OCI-LY7 (cell line): Measurements from ENCODE around the gene CECR2. TPM values are rescaled to one million over a fixed set of nuclear protein-coding genes. Genes with fewer than 3 reads are reported as not detected.

Source experiments
- BruUV-seq: library from RNA; stranded (reverse); fragments of 400-500 nt; replicated peaks from 2 replicates; lab custom pipeline; 2021; lab: Mats Ljungman, UMichigan
- CTCF ChIA-PET: fragments of 300-600 bp; sonication (Branson Sonifier 250); formaldehyde crosslinking; loops from one replicate; lab custom pipeline; 2022; ENCODE audit warnings: antibody characterized with exemption; ENCODE audit not compliant: unreplicated experiment; lab: Charles Lee
- POLR2A ChIA-PET: fragments of 300-600 bp; sonication (Branson Sonifier 250); formaldehyde crosslinking; loops from one replicate; lab custom pipeline; 2022; ENCODE audit warnings: antibody characterized with exemption; lab: Charles Lee
- DNase-seq: peaks from one replicate; pipeline ENCODE4 v3.0.0-alpha.2; 2015; ENCODE audit warnings: low spot score
- H2AFZ ChIP-seq: fragments of 200-600 bp; sonication (generic), shearing (Covaris generic); 2 replicates; pipeline ENCODE4 v1.6.1; 2014; ENCODE audit warnings: mild to moderate bottlenecking, antibody characterized with exemption, low read length, moderate library complexity
- H3K27ac ChIP-seq: fragments of 200-600 bp; sonication (generic); 2 replicates; pipeline ENCODE4 v1.5.1; 2014; ENCODE audit warnings: mixed run types, low read depth, mild to moderate bottlenecking, moderate library complexity, low read length, inconsistent platforms; ENCODE audit not compliant: poor library complexity, severe bottlenecking
- H3K36me3 ChIP-seq: fragments of 200-600 bp; sonication (generic); 2 replicates; pipeline ENCODE4 v1.6.1; 2014; ENCODE audit warnings: mild to moderate bottlenecking, antibody characterized with exemption, low read length, moderate library complexity, mixed read lengths; ENCODE audit not compliant: insufficient read depth
- H3K4me1 ChIP-seq: fragments of 200-600 bp; sonication (generic); 2 replicates; pipeline ENCODE4 v1.5.1; 2014; ENCODE audit warnings: mild to moderate bottlenecking, low read length; ENCODE audit not compliant: insufficient read depth, poor library complexity, severe bottlenecking
- H3K4me2 ChIP-seq: fragments of 200-600 bp; sonication (generic); 2 replicates; pipeline ENCODE4 v1.6.1; 2014; ENCODE audit warnings: mild to moderate bottlenecking, low read length
- H3K4me3 ChIP-seq: fragments of 200-600 bp; sonication (generic); 2 replicates; pipeline ENCODE4 v1.5.1; 2014; ENCODE audit warnings: mild to moderate bottlenecking, low read depth, low read length; ENCODE audit not compliant: poor library complexity, severe bottlenecking
- H3K79me2 ChIP-seq: fragments of 200-600 bp; sonication (generic); 2 replicates; pipeline ENCODE4 v1.6.1; 2016; ENCODE audit warnings: low read depth, mild to moderate bottlenecking, low read length, moderate library complexity, mixed read lengths; ENCODE audit not compliant: insufficient read depth
- H3K9me2 ChIP-seq: fragments of 200-600 bp; sonication (generic); 2 replicates; pipeline ENCODE4 v1.6.1; 2016; ENCODE audit warnings: mild to moderate bottlenecking, low read length, mixed read lengths; ENCODE audit not compliant: insufficient read depth
- H3K9me3 ChIP-seq: fragments of 200-600 bp; sonication (generic); 2 replicates; pipeline ENCODE4 v1.6.1; 2014; ENCODE audit warnings: mild to moderate bottlenecking, mixed run types, low read length, mixed read lengths
- H4K20me1 ChIP-seq: fragments of 200-600 bp; sonication (generic); 2 replicates; pipeline ENCODE4 v1.6.1; 2014; ENCODE audit warnings: mild to moderate bottlenecking, antibody characterized with exemption, low read length, moderate library complexity, mixed read lengths; ENCODE audit not compliant: insufficient read depth
- CTCF ChIP-seq: fragments of 200-600 bp; sonication (generic); conservative IDR thresholded peaks from 2 replicates; pipeline ENCODE4 v1.5.1; 2014; ENCODE audit warnings: mild to moderate bottlenecking, antibody characterized with exemption, low read length, moderate library complexity, mixed read lengths
- EZH2phosphoT487 ChIP-seq: fragments of 200-600 bp; sonication (generic); IDR thresholded peaks from 2 replicates; pipeline ENCODE4 v1.6.1; 2018; ENCODE audit warnings: low read depth, borderline replicate concordance, mild to moderate bottlenecking, mixed run types, antibody characterized with exemption, low read length, moderate library complexity, mixed read lengths
- intact Hi-C: fragments of 100-400 bp; cut with micrococcal nuclease; formaldehyde crosslinking; loops from one replicate; pipeline ENCODE4 v1.10.0; 2022; ENCODE audit not compliant: unreplicated experiment
- total RNA-seq, 2 experiments: library from RNA; depleted of rRNA in 1 of 2; stranded (reverse); fragments of >200 nt in 1 of 2; shearing (Covaris generic) in 1 of 2; gene quantifications; 2 replicates each; pipeline ENCODE4 v1.2.3, GENCODE V29; 2014 to 2022

CECR2 gene
- total RNA-seq, 2 experiments from 2014 or later, result 0.09 to 0.53 TPM

DNA sequence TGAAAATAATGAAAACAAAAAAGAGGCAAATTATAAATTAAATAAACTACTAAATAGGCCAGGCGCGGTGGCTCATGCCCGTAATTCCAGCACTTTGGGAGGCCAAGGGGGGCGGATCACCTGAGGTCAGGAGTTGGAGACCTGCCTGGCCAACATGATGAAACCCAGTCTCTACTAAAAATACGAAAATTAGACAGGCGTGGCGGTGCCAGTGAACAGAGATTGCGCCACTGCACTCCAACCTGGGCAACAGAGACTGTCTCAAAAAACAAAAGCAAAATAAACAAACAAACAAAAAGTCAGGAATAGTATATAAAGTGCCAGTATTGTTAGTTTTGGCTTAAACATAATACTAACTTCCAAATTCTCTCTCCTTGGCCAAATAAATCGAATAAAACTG, 37.6 kb upstream of the CECR2 start:
- H3K4me3 ChIP-seq, result no peak overlapping the region
- DNase-seq, result no peak
- no peaks in the 10 kb centered on the region for H3K9me2 ChIP-seq
- no peak for TF ChIP-seq EZH2phosphoT487
- TF ChIP-seq CTCF, result no peak
- H3K36me3 ChIP-seq, result no peaks in the 10 kb centered on the region
- no peak overlapping the region for H3K27ac ChIP-seq
- H4K20me1 ChIP-seq, result no peaks in the 10 kb centered on the region
- H3K79me2 ChIP-seq, result no peaks in the 10 kb centered on the region
- POLR2A ChIA-PET, result interaction anchor here (0.7 kb wide), 1 partner anchor 26 kb away, joined by 3 read pairs; no protein-coding TSS in a partner anchor
- peaks cover 7% of the 10 kb centered on the region for H3K4me1 ChIP-seq
- no peak overlapping the region for H2AFZ ChIP-seq
- CTCF ChIA-PET, result no interaction called here
- intact Hi-C loops, result no loop called here
- no peak overlapping the region for H3K4me2 ChIP-seq
- BruUV-seq, result no TSS peak
- no peaks in the 10 kb centered on the region for H3K9me3 ChIP-seq

DNA sequence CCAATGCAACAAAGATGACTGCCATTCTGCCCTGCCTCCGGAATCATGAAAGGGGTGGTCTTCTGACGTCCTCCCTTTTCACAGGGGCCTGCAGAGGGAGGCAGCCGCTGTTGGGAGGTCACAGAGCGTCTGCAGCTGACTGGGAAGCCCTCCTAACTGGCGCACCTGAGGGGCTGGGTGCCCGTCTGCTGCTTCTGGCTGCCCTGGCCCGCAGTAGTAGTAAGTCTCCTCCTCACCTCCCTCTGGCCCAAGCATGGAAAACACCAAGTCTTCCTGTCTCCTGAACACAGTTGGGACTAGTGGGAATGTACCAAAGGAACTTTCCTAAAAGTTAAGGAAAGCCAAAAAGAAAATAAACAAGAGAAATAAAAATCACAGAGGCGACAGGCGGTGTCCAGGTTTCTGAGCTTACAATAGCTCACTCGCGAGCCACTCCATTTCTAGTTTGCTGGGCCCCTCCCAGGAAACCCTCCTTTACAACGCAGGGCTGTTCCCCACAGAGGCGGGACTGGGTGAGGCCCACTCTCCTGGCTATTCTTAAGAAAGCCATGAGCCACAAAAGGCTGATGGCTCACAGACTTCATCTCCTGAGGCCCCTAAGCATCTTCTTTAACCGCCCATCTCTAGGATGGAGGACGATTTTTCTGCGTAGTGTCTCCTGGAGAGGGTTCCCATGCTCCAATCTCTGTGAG, 37.0 kb upstream of the CECR2 start:
- Histone ChIP-seq H3K9me2 (no peaks in the 10 kb centered on the region), H3K36me3 (no peaks in the 10 kb centered on the region), H3K4me1 (peaks cover 7% of the 10 kb centered on the region), H4K20me1 (no peaks in the 10 kb centered on the region), H3K4me3 (no peak overlapping the region), H2AFZ (no peak overlapping the region), H3K4me2 (no peak overlapping the region), H3K9me3 (no peaks in the 10 kb centered on the region), H3K27ac (no peak overlapping the region), H3K79me2 (no peaks in the 10 kb centered on the region)
- ChIA-PET POLR2A (no interaction called here), CTCF (no interaction called here)
- intact Hi-C loops, result no loop called here
- BruUV-seq, result no TSS peak
- TF ChIP-seq EZH2phosphoT487 (no peak), CTCF (no peak)
- DNase-seq, result no peak

DNA sequence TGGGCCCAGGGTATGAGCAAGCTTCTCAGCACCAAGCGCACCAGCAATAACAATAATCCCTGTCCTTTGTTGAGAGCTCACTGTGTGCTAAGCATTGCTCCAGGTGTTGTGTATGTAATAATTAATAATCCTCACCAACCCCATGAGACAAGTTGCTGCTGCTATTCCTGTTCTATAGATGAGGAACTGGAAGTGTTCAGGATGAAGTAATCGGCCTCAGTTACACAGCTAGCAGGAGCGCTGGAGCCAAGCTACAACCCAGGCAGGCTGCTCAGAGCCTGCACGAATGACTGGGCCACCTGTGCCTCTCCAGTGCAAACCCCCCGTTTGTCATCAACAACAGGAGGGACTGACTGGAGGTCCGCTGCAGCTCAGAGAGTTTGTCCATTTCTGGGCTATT, 35.2 kb upstream of the CECR2 start:
- ChIA-PET POLR2A (interaction anchor here (0.6 to 1.2 kb wide), 6 partner anchors 26 to 156 kb away, joined by 3 to 5 read pairs (median 4); no protein-coding TSS in a partner anchor), CTCF (no interaction called here)
- BruUV-seq, result no TSS peak
- Histone ChIP-seq H3K4me3 (no peak overlapping the region), H3K4me2 (no peak overlapping the region), H3K27ac (no peak overlapping the region), H4K20me1 (no peaks in the 10 kb centered on the region), H3K9me2 (no peaks in the 10 kb centered on the region), H3K9me3 (no peaks in the 10 kb centered on the region), H3K79me2 (no peaks in the 10 kb centered on the region), H3K4me1 (peaks cover 7% of the 10 kb centered on the region), H3K36me3 (no peaks in the 10 kb centered on the region), H2AFZ (0 out of 2 replicates have a peak overlapping the region, but pooled peaks have one; percentile 2)
- TF ChIP-seq CTCF (no peak), EZH2phosphoT487 (no peak)
- no peak for DNase-seq
- intact Hi-C loops, result no loop called here
